B cell (primary cell): Measurements from ENCODE around the gene TMEM129. TPM values are rescaled to one million over a fixed set of nuclear protein-coding genes. Genes with fewer than 3 reads are reported as not detected.

Experiments
- ATAC-seq: fragments of 200-7000 bp; cut with Tn5 transposase; one replicate; pipeline ENCODE4 v1.10.0; 2021; ENCODE audit warnings: low read depth, mild to moderate bottlenecking, moderate number of reproducible peaks, moderate library complexity
- CTCF ChIA-PET: fragments of 350-600 bp; sonication (Branson Sonifier 250); formaldehyde crosslinking; loops from one replicate; lab custom pipeline; 2021; ENCODE audit warnings: antibody characterized with exemption, inconsistent platforms; lab: Charles Lee
- POLR2A ChIA-PET: fragments of 350-600 bp; sonication (Branson Sonifier 250); formaldehyde crosslinking; loops from one replicate; lab custom pipeline; 2021; ENCODE audit warnings: antibody characterized with exemption; lab: Charles Lee
- DNase-seq: peaks from one replicate; pipeline ENCODE4 v3.0.0; 2013
- H2AFZ ChIP-seq: 2 replicates; pipeline ENCODE4 v1.6.1; 2012; ENCODE audit warnings: mild to moderate bottlenecking, low read depth, low read length; ENCODE audit not compliant: insufficient read depth, poor library complexity, severe bottlenecking
- H3K27ac ChIP-seq, 2 donors: 1 replicate in 1 of 2; 2 replicates in 1 of 2; pipeline ENCODE4 v1.5.1; 2012 to 2013; ENCODE audit warnings: low read length in 2 of 2, mild to moderate bottlenecking in 2 of 2, moderate library complexity in 1 of 2
- H3K27me3 ChIP-seq, 4 experiments: fragments of 200-600 bp in 1 of 4; sonication (generic) in 1 of 4; replicated peaks in 1 of 4; 1 replicate in 2 of 4; 2 replicates in 2 of 4; pipeline versions ENCODE4 v1.6.1 to v1.7.0; 2013 to 2016; ENCODE audit warnings: low read length in 3 of 4, mild to moderate bottlenecking in 2 of 4, mixed read lengths in 1 of 4, moderate library complexity in 1 of 4; ENCODE audit not compliant: insufficient read depth in 4 of 4, control insufficient read depth in 3 of 4; ENCODE audit errors: control extremely low read depth in 1 of 4
- H3K36me3 ChIP-seq, 2 experiments: replicated peaks in 1 of 2; 1 replicate in 1 of 2; 2 replicates in 1 of 2; pipeline versions ENCODE4 v1.6.1 to v1.7.1; 2013; ENCODE audit warnings: low read length in 1 of 2; ENCODE audit not compliant: insufficient read depth in 2 of 2, control insufficient read depth in 1 of 2; ENCODE audit errors: control extremely low read depth in 1 of 2, extremely low read depth in 1 of 2
- H3K4me1 ChIP-seq, 2 donors: fragments of 200-600 bp in 1 of 2; sonication (generic) in 1 of 2; 1 replicate in 1 of 2; 2 replicates in 1 of 2; pipeline versions ENCODE4 v1.5.1 to v1.6.1; 2013 to 2017; ENCODE audit warnings: low read length in 2 of 2; ENCODE audit not compliant: control insufficient read depth in 2 of 2, insufficient read depth in 2 of 2
- H3K4me2 ChIP-seq: replicated peaks from 2 replicates; pipeline ENCODE3; 2012; ENCODE audit warnings: mild to moderate bottlenecking, low read depth, low read length; ENCODE audit not compliant: poor library complexity, severe bottlenecking
- H3K4me3 ChIP-seq, 5 experiments: fragments of 200-600 bp in 1 of 5; sonication (generic) in 1 of 5; 1 replicate in 3 of 5; 2 replicates in 2 of 5; pipeline versions ENCODE4 v1.5.1 to v1.7.0; 2011 to 2016; ENCODE audit warnings: low read length in 4 of 5, mild to moderate bottlenecking in 4 of 5, low read depth in 2 of 5, control low read depth in 1 of 5, moderate library complexity in 1 of 5; ENCODE audit not compliant: insufficient read depth in 1 of 5; ENCODE audit errors: control extremely low read depth in 1 of 5, extremely low read depth in 1 of 5
- H3K79me2 ChIP-seq: fragments of 200-600 bp; sonication (generic); one replicate; pipeline ENCODE4 v1.6.0; 2016; ENCODE audit warnings: low read length; ENCODE audit not compliant: control insufficient read depth, insufficient read depth
- H3K9ac ChIP-seq: fragments of 200-600 bp; sonication (generic); 2 replicates; pipeline ENCODE4 v1.6.1; 2017; ENCODE audit warnings: mild to moderate bottlenecking, low read length, moderate library complexity
- H3K9me3 ChIP-seq, 3 donors: one replicate each; pipeline versions ENCODE4 v1.6.1 to v1.7.1; 2013; ENCODE audit warnings: low read length in 2 of 3; ENCODE audit not compliant: control insufficient read depth in 2 of 3, insufficient read depth in 1 of 3; ENCODE audit errors: control extremely low read depth in 1 of 3
- H4K20me1 ChIP-seq: 2 replicates; pipeline ENCODE4 v1.6.0; 2012; ENCODE audit warnings: mild to moderate bottlenecking, low read length; ENCODE audit not compliant: insufficient read depth, control insufficient read depth, poor library complexity, severe bottlenecking
- H3K27ac Mint-ChIP-seq: one replicate; pipeline ENCODE4 v1.8.0; 2021; ENCODE audit warnings: mixed read lengths
- H3K27me3 Mint-ChIP-seq: one replicate; pipeline ENCODE4 v1.8.0; 2021; ENCODE audit warnings: mixed read lengths
- H3K4me1 Mint-ChIP-seq: one replicate; pipeline ENCODE4 v1.8.0; 2021; ENCODE audit warnings: mixed read lengths
- H3K4me3 Mint-ChIP-seq: one replicate; pipeline ENCODE4 v1.8.0; 2021; ENCODE audit warnings: mixed read lengths
- H3K9me3 Mint-ChIP-seq: one replicate; pipeline ENCODE4 v1.8.0; 2022; ENCODE audit warnings: mixed read lengths; ENCODE audit not compliant: insufficient read depth
- CTCF ChIP-seq: fragments of 200-600 bp; IDR thresholded peaks from one replicate; pipeline ENCODE4 v1.8.0; 2022; ENCODE audit warnings: antibody characterized with exemption, mild to moderate bottlenecking
- EZH2 ChIP-seq: IDR thresholded peaks from 2 replicates; pipeline ENCODE4 v1.6.1; 2012; ENCODE audit warnings: borderline replicate concordance, low read depth, mild to moderate bottlenecking, moderate library complexity, low read length; ENCODE audit not compliant: insufficient read depth, poor library complexity, severe bottlenecking
- WGBS: methylation state at CpG from one replicate; pipeline ENCODE4 v1.1.5; 2013; ENCODE audit warnings: missing lambda C conversion rate; ENCODE audit not compliant: insufficient coverage; 5-methylcytosine and 5-hydroxymethylcytosine counted together
- intact Hi-C: fragments of 100-400 bp; cut with micrococcal nuclease; formaldehyde crosslinking; loops from one replicate; pipeline ENCODE4 v1.10.0; 2022
- polyA plus RNA-seq: library from polyadenylated mRNA; depleted of rRNA; stranded (reverse); fragments of >200 nt; gene quantifications from 2 replicates; pipeline ENCODE4 v1.2.3, GENCODE V29; 2012
- total RNA-seq, 2 donors: library from RNA; stranded (reverse); fragments of 120-200 nt in 1 of 2; gene quantifications; 1 replicate in 1 of 2; 2 replicates in 1 of 2; pipeline versions ENCODE4 v1.2.3 to v1.2.4, GENCODE V29; 2013 to 2022

TMEM129 gene
- total and polyA plus RNA-seq, 2 donors (not counting 1 experiment from before 2014, with no cell fraction given) = 41.0 to 76.5 TPM

GRCh38 chr4:1735215-1735614 is 14.1 kb upstream of the TMEM129 start:
- no peak overlapping the region for H3K27ac Mint-ChIP-seq

GRCh38 chr4:1732911-1733310 is 11.8 kb upstream of the TMEM129 start:
- Mint-ChIP-seq H3K9me3 (no peaks in the 10 kb centered on the region), H3K27me3 (no peaks in the 10 kb centered on the region), H3K27ac (no peak overlapping the region), H3K4me1 (no peaks in the 10 kb centered on the region), H3K4me3 (no peak overlapping the region)
- no peak for TF ChIP-seq EZH2
- TF ChIP-seq CTCF = no peak
- WGBS = 100% methylated on average over 9 of the region's 10 CpGs
- Histone ChIP-seq H3K9me3 (peaks cover 0 to 13% (median under 1%) of the 10 kb centered on the region in 3 donors), H3K4me2 (no peak overlapping the region), H3K4me3 (no peak overlapping the region), H3K9ac (no peak overlapping the region), H3K27ac (no peak overlapping the region), H3K36me3 (peaks cover 4 to 60% of the 10 kb centered on the region in 2 experiments), H4K20me1 (peaks cover 13% of the 10 kb centered on the region), H2AFZ (no peak overlapping the region), H3K27me3 (no peaks in the 10 kb centered on the region), H3K79me2 (peaks cover 45% of the 10 kb centered on the region), H3K4me1 (no peaks in the 10 kb centered on the region)
- CTCF ChIA-PET = interaction anchor here (1.0 kb wide), 1 partner anchor 40 kb away, joined by 5 read pairs; no protein-coding TSS in a partner anchor
- intact Hi-C loops = no loop called here
- POLR2A ChIA-PET = no interaction called here
- DNase-seq (no peak), ATAC-seq (no peak)

More at GRCh38 chr4:1735215-1735614, 14.1 kb upstream of the TMEM129 start:
- POLR2A ChIA-PET = no interaction called here
- Histone ChIP-seq H3K9me3 (peaks cover 0 to 30% (median 9%) of the 10 kb centered on the region in 3 donors), H2AFZ (no peak overlapping the region), H3K79me2 (peaks cover 23% of the 10 kb centered on the region), H3K27ac (no peak overlapping the region), H3K4me1 (no peaks in the 10 kb centered on the region), H3K36me3 (peaks cover 4 to 60% of the 10 kb centered on the region in 2 experiments), H3K9ac (no peak overlapping the region), H4K20me1 (no peaks in the 10 kb centered on the region), H3K27me3 (no peaks in the 10 kb centered on the region), H3K4me2 (no peak overlapping the region), H3K4me3 (no peak overlapping the region)
- TF ChIP-seq CTCF (no peak), EZH2 (no peak)
- intact Hi-C loops = no loop called here
- Mint-ChIP-seq H3K9me3 (peaks cover 8% of the 10 kb centered on the region), H3K27me3 (no peaks in the 10 kb centered on the region), H3K4me3 (no peak overlapping the region), H3K4me1 (no peaks in the 10 kb centered on the region)
- CTCF ChIA-PET = interaction anchor here (1.8 kb wide), 1 partner anchor 42 kb away, joined by 6 read pairs; no protein-coding TSS in a partner anchor
- WGBS = 96% methylated on average over 20 of the region's 20 CpGs
- ATAC-seq (no peak), DNase-seq (no peak)
